HG02763 (cell line): ENCODE data around the gene SAMD7.

Experiments used
- ATAC-seq: cut with Tn5 transposase; IDR thresholded peaks from one replicate; pipeline ENCODE4 v1.9.1; 2021; ENCODE audit warnings: mild to moderate bottlenecking, moderate library complexity; ENCODE audit not compliant: unreplicated experiment

Gene SAMD7

DNA sequence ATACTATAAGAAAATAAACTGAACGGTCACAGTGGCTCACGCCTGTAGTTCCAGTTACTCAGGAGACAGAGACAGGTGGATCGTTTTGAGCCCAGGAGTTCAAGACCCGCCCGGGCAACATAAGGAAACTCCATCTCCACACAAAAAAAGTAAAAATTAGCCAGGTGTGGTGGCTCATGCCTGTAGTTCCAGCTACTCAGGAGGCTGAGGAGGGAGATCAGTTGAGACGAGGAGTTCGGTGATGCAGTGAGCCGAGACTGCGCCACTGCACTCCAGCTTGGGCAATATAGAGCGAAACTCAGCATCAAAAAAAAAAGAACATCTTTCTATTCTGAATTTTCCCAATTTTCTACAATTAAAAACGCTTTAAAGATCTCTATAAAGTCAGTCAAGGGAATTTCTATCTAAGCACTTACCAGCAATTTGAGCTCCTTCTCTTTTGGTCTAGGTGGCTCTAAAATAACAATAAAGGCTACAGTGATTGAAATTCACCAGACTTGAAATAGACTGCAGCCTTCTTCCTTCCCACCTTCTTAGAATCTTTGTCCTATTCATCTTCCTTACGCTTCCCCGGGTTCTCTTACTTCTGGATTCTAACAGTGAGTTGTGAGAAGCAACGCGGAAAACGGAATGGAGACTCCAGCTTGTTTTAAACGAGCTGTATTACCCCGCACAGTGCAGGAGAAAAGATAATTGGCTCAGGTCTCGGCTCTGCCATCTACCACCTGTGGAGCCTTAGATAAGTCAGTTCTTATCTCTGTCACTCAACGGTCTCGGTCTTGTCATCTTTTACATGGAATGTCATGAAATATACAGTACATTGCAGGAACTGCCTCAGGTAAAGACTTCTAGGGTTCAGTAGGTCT lies 54.4 kb downstream of the SAMD7 start:
- peak; percentile 12 for ATAC-seq

DNA sequence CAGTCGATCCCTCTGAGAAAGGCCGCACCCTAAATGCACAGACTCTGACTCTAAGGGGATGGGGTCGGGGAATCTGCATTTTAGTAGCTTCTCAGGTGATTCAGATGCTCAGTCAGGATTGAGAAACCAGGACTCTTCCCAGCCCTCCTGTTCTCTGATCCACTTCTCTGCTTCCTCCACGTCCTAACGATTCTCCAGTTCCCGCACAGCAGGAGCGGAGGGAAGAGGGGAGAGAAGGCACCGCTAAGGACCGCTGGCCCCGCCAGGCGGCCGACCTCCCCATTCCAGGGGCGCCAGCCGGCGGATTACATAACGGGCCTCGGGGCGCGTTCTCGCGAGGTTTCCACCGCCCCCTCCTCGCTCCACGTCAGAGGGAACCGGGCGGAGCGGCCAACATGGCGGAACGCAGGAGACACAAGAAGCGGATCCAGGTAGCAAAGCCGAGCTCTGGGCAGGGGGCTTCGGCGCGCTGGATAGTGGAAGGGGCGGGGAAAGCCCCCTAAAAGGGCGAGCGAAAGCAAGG lies 55.1 kb downstream of the SAMD7 start, which contains the start of gene SEC62:
SEC62 (plus strand) TSS at position 380 of the 523 bp plus-strand sequence; CDS start at position 396, 16 bp downstream.
- ATAC-seq: peak; percentile 93

DNA sequence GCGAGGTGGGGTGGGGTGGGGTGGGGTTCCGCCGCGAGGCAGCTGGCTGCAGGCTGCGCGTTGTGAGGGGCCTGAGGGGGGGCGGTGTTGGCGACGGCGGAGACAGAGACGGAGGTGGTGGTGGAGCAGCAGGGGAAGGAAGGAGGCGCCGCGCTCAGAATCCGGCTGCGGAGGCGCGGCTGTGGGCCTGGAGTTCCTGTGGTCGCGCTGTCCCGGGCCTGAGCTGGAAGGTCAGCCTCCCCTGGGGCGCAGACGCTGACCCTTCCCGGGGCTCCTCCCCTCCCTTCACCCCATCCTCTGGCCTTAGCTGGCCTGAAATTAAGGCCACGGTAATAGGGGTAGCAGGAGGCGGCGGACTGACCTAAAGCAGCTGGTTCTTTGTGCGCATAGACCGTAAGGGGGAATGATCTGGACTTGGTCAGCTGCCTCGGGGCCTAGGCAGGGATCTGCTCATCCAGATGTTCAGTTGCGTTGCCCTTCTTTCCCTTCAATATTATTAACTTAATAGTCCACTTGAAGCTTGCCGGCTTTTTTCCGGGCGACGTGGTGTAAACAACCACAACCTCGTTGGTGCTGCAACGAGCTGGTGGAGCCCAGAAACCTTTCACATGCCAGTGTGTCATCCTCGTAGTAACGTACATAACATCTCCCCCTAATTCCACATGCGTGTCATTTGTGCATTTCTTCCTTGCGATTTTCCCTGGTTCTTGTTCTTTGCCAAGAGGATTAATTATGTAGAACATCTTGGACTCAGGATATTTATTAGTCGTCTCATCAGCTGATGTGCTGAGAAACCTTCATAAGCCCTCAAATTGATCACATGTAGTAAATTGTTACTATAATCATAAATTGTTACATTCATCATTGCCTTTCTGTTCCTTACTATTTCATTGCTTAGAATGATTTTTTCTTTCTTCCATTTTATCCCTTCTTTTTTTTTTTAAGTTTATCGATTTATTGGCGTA lies 55.9 kb downstream of the SAMD7 start:
- peak; percentile 35 for ATAC-seq

DNA sequence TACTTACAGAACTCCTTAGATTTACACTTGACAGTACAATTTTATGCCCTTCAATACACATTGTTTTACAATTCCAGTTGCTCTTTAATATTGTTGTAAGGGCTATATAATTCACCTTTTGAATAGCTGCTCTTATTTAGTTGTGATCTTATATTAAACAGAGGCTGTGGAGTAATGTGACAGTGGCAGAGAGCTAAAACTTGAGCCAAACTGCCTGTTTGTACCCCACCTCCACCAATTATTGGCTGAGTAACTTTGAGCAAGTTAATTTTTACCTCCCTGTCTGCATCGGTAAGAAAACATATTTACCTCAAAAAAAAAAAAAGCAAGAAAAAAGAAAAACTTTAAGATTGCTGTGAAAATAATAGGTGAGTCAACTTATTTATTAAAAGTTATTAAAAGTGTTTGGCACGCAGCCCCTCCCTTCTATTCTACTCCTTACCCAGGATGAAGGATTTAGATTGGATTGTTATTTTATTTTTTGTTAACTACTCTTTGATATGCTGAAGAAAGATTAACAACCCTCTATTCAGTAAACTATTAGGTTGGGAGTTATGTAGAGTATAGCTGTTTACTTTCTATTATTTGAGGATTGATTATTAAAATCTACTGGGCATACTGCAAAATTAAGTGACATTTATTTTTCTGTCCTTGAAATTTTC lies 57.0 kb downstream of the SAMD7 start:
- no peak for ATAC-seq

DNA sequence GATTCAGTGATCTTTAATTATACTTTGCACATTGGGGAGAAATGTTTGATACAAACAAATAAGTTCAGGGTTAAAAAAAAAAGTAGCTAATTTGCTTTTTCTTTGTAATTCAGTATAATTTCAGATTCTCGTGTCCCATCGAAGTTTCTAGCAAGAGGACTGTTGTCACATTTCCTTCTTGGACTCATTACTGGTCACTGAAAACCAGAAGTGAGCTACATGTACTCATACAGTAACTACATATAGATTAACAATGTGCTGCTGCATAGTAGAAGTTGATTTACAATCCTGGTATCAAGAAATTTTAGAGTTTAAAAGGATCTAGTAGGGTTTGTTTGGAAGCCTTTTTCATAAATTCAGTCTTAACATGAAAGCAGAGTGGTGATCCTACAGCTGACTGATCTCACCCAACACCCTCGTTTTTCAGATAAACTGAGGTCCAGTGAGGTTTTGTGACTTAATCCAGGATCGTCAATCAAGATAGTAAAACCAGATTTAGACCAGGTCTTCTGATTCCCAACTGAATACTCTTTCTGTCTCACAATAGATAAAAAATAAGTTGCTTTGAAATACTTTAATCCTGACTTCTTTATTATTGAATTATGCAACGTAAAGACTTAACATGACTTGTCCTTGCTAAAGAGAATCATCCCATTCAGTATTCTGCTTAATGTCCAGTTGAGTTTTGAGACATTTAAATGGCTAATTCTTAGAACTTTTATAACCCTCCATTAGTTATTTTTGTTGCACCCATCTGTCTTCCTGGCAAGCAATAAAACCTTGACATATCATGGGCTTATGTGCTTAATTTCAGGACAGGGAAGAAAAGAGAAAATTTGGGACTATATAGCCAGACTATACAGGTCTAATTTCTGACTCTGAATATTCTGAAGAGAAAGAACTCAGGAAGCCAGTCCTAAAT lies 58.1 kb downstream of the SAMD7 start:
- ATAC-seq: no peak

DNA sequence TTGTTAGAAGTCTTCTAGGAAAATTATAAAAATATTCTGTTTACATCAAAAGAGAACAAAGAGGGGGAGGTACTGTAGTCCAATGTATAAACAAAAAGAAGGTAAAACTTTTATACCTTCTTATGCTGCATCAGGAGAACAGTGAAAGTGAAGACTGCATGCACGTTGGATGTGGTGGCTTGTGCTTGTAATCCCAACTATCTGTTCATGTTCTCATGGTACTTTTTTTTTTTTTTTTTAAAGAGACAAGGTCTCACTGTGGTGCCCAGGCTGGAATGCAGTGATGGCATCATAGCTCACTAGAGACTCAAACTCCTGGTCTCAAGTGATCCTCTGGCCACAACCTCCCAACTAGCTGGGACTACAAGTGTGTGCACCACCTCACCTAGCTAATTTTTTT lies 59.5 kb downstream of the SAMD7 start:
- no peak for ATAC-seq

DNA sequence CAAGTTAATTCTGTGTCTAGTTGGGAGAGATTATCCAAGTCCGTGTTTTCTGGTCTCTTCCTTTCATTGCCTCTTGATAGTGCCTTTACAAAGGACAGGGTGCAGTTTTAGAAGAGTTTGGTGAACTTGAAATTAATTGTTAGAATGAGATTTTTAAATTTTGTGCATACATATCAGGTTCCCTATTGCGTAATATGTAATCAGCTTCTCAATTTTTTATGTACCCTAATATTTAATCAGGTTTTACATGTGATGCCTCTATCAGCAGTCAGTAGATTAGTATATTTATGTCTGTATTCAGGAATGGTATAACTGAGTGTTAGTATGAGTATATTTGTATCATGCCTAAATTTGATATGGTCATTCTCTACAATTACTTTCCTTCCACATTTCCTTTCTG lies 60.1 kb downstream of the SAMD7 start:
- no peak for ATAC-seq

DNA sequence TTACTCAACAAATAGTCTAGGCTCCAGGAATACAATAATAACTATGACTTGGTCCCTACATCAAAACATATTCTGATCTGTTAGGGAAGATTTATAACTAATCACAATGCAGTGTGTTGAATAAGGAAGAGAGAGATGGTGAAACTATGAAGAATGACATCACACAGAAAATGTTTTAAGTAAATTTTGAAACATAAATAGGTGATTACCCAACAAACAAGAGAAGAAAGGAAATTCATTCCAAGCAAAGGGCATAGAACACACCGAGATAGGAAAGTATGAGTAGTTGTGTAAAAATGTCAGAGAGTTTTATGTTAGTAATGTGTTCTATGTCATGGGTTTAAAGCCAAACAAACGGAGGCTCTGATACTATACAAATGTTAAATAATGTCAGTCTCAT lies 68.7 kb downstream of the SAMD7 start:
- no peak for ATAC-seq

DNA sequence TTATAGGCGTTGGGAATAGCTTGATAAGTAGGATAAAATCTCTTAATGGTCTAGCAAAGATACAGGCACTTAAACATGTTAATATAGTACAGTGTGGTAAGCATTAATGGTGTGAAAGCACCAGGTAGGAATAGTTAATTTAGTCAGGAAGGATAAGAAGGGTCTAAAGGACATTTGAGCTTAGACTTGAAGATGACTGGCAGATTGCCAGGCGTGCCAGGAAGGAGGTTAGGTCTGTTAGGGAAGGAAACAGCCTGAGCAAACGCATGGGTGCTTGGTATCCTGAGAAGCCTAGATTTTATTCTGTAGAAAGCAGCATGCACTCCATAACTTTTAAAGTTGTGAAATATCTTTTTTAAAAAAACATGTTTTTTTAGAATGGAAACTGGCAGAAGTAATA lies 72.9 kb downstream of the SAMD7 start:
- ATAC-seq: no peak
